ENCODE results near the gene TUSC1. TPM values are rescaled to one million over a fixed set of nuclear protein-coding genes. Genes with fewer than 3 reads are reported as not detected.
"Not testable (repeated sequence)": the region's sequence is repeated elsewhere in the genome, so short reads cannot be mapped to it uniquely, and the experiment has no call there.

TUSC1 gene
- total and polyA plus RNA-seq, 2 experiments from 2014 or later: 14.1 to 14.9 TPM

- Histone ChIP-seq H3F3A (ENCODE audit: insufficient read depth) (peaks cover 29% of the 10 kb centered on the region), H4K20me1 (ENCODE audit: insufficient read depth) (no peaks in the 10 kb centered on the region), H3K9me2 (ENCODE audit: insufficient read depth) (no peaks in the 10 kb centered on the region), H3K9me3 (ENCODE audit: low read depth) (no peaks in the 10 kb centered on the region), H3K4me3 (peak overlapping the region; percentile 77), H3K9ac (peak overlapping the region; percentile 94), H3K27ac (peak overlapping the region; percentile 89), H3K4me2 (ENCODE audit: unreplicated experiment) (peak overlapping the region; percentile 70), H3K79me2 (ENCODE audit: insufficient read depth) (peaks cover 9% of the 10 kb centered on the region; the same call in 1 of the 2 replicates), H2AFZ (peak overlapping the region; percentile 88), H3K27me3 (replicated peaks; ENCODE audit: insufficient read depth) (no peaks in the 10 kb centered on the region), H3K36me3 (ENCODE audit: low read depth) (no peaks in the 10 kb centered on the region), H3K4me1 (ENCODE audit: insufficient read depth) (peaks cover 29% of the 10 kb centered on the region)
- TF ChIP-seq EZH2phosphoT487 (IDR thresholded peaks at IDR 0.05; ENCODE audit: insufficient read depth, low read depth): no peak
- no peak for TF ChIP-seq EZH2 (IDR thresholded peaks at IDR 0.05; ENCODE audit: insufficient read depth, poor library complexity, severe bottlenecking)
- peak; percentile 87 for DNase-seq
- 2% methylated on average over 39 to 52 of the region's 77 CpGs for WGBS, 2 experiments (ENCODE audit: low coverage in 1 of 2, low lambda C conversion rate in 2 of 2, missing lambda C conversion rate in 2 of 2)
- in situ Hi-C loops (cut with MboI): no loop called here
Observed at GRCh38 chr9:25677301-25678146, 720 bp downstream of the TUSC1 start.

- H3K9me2 ChIP-seq (ENCODE audit: insufficient read depth); H3K27ac ChIP-seq; H3K4me3 ChIP-seq; H3K9me3 ChIP-seq (ENCODE audit: low read depth); H3K9ac ChIP-seq; H3K36me3 ChIP-seq (ENCODE audit: low read depth); H2AFZ ChIP-seq; DNase-seq; H3K79me2 ChIP-seq (ENCODE audit: insufficient read depth); H3K27me3 ChIP-seq (replicated peaks; ENCODE audit: insufficient read depth); H3K4me2 ChIP-seq (ENCODE audit: unreplicated experiment); H4K20me1 ChIP-seq (ENCODE audit: insufficient read depth); in situ Hi-C loops (cut with MboI): not testable (repeated sequence)
- 57 to 70% methylated on average over 2 of the region's 2 CpGs for WGBS, 2 experiments (ENCODE audit: low coverage in 1 of 2, low lambda C conversion rate in 2 of 2, missing lambda C conversion rate in 2 of 2)
- H3F3A ChIP-seq (ENCODE audit: insufficient read depth): peaks cover 20% of the 10 kb centered on the region
- peaks cover 20% of the 10 kb centered on the region for H3K4me1 ChIP-seq (ENCODE audit: insufficient read depth)
Observed at GRCh38 chr9:25675858-25676257, 2.4 kb downstream of the TUSC1 start.

- Histone ChIP-seq H3K4me1 (ENCODE audit: insufficient read depth) (no peaks in the 10 kb centered on the region), H3K9me3 (ENCODE audit: low read depth) (no peaks in the 10 kb centered on the region), H3K9me2 (ENCODE audit: insufficient read depth) (no peaks in the 10 kb centered on the region), H3K27me3 (replicated peaks; ENCODE audit: insufficient read depth) (no peaks in the 10 kb centered on the region), H3F3A (ENCODE audit: insufficient read depth) (no peaks in the 10 kb centered on the region), H3K4me3 (no peak overlapping the region), H3K79me2 (ENCODE audit: insufficient read depth) (no peaks in the 10 kb centered on the region), H3K36me3 (ENCODE audit: low read depth) (no peaks in the 10 kb centered on the region), H2AFZ (no peak overlapping the region), H3K4me2 (ENCODE audit: unreplicated experiment) (no peak overlapping the region), H4K20me1 (ENCODE audit: insufficient read depth) (no peaks in the 10 kb centered on the region), H3K27ac (no peak overlapping the region), H3K9ac (no peak overlapping the region)
- in situ Hi-C loops (cut with MboI): no loop called here
- WGBS, 2 experiments (ENCODE audit: low coverage in 1 of 2, low lambda C conversion rate in 2 of 2, missing lambda C conversion rate in 2 of 2): 40 to 48% methylated on average over 2 of the region's 2 CpGs
- no peak for TF ChIP-seq EZH2 (IDR thresholded peaks at IDR 0.05; ENCODE audit: insufficient read depth, poor library complexity, severe bottlenecking)
- TF ChIP-seq EZH2phosphoT487 (IDR thresholded peaks at IDR 0.05; ENCODE audit: insufficient read depth, low read depth): no peak
- DNase-seq: no peak
Observed at GRCh38 chr9:25658571-25658970, 19.7 kb downstream of the TUSC1 start.

- Histone ChIP-seq H3K4me3 (no peak overlapping the region), H2AFZ (no peak overlapping the region), H3K4me1 (ENCODE audit: insufficient read depth) (no peaks in the 10 kb centered on the region), H3K27ac (no peak overlapping the region), H3K9me3 (ENCODE audit: low read depth) (no peaks in the 10 kb centered on the region), H3K27me3 (replicated peaks; ENCODE audit: insufficient read depth) (no peaks in the 10 kb centered on the region), H4K20me1 (ENCODE audit: insufficient read depth) (no peaks in the 10 kb centered on the region), H3K9me2 (ENCODE audit: insufficient read depth) (no peaks in the 10 kb centered on the region), H3K9ac (no peak overlapping the region), H3K4me2 (ENCODE audit: unreplicated experiment) (no peak overlapping the region), H3K36me3 (ENCODE audit: low read depth) (no peaks in the 10 kb centered on the region), H3F3A (ENCODE audit: insufficient read depth) (no peaks in the 10 kb centered on the region), H3K79me2 (ENCODE audit: insufficient read depth) (no peaks in the 10 kb centered on the region)
- in situ Hi-C loops (cut with MboI): no loop called here
- no peak for DNase-seq
- TF ChIP-seq EZH2phosphoT487 (IDR thresholded peaks at IDR 0.05; ENCODE audit: insufficient read depth, low read depth) (no peak), EZH2 (IDR thresholded peaks at IDR 0.05; ENCODE audit: insufficient read depth, poor library complexity, severe bottlenecking) (no peak)
- WGBS, 2 experiments (ENCODE audit: low coverage in 1 of 2, low lambda C conversion rate in 2 of 2, missing lambda C conversion rate in 2 of 2): 52 to 57% methylated on average over 2 of the region's 2 CpGs
Observed at GRCh38 chr9:25654417-25654816, 23.8 kb downstream of the TUSC1 start.
